Measurements from ENCODE around the gene PRPSAP1. TPM values are rescaled to one million over a fixed set of nuclear protein-coding genes. Genes with fewer than 3 reads are reported as not detected.

The PRPSAP1 gene
- total and polyA plus RNA-seq, 8 donors, result 25.0 to 49.0 (median 38.4) TPM

GRCh38 chr17:76390003-76390421 lies 36.3 kb upstream of the PRPSAP1 start:
- peaks cover 13 to 21% (median 18%) of the 10 kb centered on the region in 4 donors for H3K4me1 ChIP-seq
- no peak overlapping the region for H3K4me3 ChIP-seq
- H3K27me3 ChIP-seq, result peaks cover 0 to 7% (median 5%) of the 10 kb centered on the region in 3 donors
- intact Hi-C loops (cut with DNase I; ENCODE audit: low total_unique reads), result no loop called here
- no peak for DNase-seq
- no peak overlapping the region for H3K27ac ChIP-seq
- TF ChIP-seq EP300 (IDR thresholded peaks at IDR 0.05) (no peak), POLR2A (IDR thresholded peaks at IDR 0.05) (no peak), POLR2AphosphoS5 (IDR thresholded peaks at IDR 0.05) (no peak), CTCF (IDR thresholded peaks at IDR 0.05) (no peak)
- H3K9me3 ChIP-seq, result no peaks in the 10 kb centered on the region
- WGBS, 5 donors, result 77 to 88% (median 82%) methylated on average over 9 to 11 of the region's 11 CpGs
- peaks cover 20 to 61% (median 48%) of the 10 kb centered on the region in 4 donors for H3K36me3 ChIP-seq

- WGBS, 5 donors, result 73 to 82% (median 78%) methylated on average over 16 of the region's 16 CpGs
- peak in 1 of 2 donors; percentile 57 for DNase-seq
- intact Hi-C loops (cut with DNase I; ENCODE audit: low total_unique reads), result no loop called here
- H3K27me3 ChIP-seq, result peaks cover 0 to 12% (median 7%) of the 10 kb centered on the region in 3 donors
- peaks cover 19 to 27% (median 24%) of the 10 kb centered on the region in 4 donors for H3K4me1 ChIP-seq
- H3K9me3 ChIP-seq, result no peaks in the 10 kb centered on the region
- H3K27ac ChIP-seq, result peak overlapping the region in 1 of 5 donors; percentile 2
- peaks cover 19 to 53% (median 40%) of the 10 kb centered on the region in 4 donors for H3K36me3 ChIP-seq
- no peak for TF ChIP-seq POLR2AphosphoS5 (IDR thresholded peaks at IDR 0.05)
- TF ChIP-seq EP300 (IDR thresholded peaks at IDR 0.05), result no peak
- TF ChIP-seq CTCF (IDR thresholded peaks at IDR 0.05), result no peak
- no peak for TF ChIP-seq POLR2A (IDR thresholded peaks at IDR 0.05)
- H3K4me3 ChIP-seq, result no peak overlapping the region
Observed at GRCh38 chr17:76388966-76389888, 35.5 kb upstream of the PRPSAP1 start.

- TF ChIP-seq EP300 (IDR thresholded peaks at IDR 0.05) (no peak), POLR2A (IDR thresholded peaks at IDR 0.05) (no peak), POLR2AphosphoS5 (IDR thresholded peaks at IDR 0.05) (no peak), CTCF (IDR thresholded peaks at IDR 0.05) (no peak)
- Histone ChIP-seq H3K27me3 (peaks cover 0 to 26% (median 17%) of the 10 kb centered on the region in 3 donors), H3K4me3 (peak overlapping the region in 1 of 4 donors; percentile 60), H3K9me3 (no peaks in the 10 kb centered on the region), H3K27ac (no peak overlapping the region), H3K4me1 (peaks cover 37 to 46% (median 43%) of the 10 kb centered on the region in 4 donors), H3K36me3 (peaks cover 11 to 32% (median 28%) of the 10 kb centered on the region in 4 donors)
- no peak for DNase-seq
- intact Hi-C loops (cut with DNase I; ENCODE audit: low total_unique reads), result no loop called here
- WGBS, 5 donors, result 83 to 90% (median 85%) methylated on average over 31 of the region's 31 CpGs
Observed at GRCh38 chr17:76386966-76387765, 33.5 kb upstream of the PRPSAP1 start.
